H1 (cell line): ENCODE results near the gene BABAM2. TPM values are rescaled to one million over a fixed set of nuclear protein-coding genes. Genes with fewer than 3 reads are reported as not detected.

Experiments
- CTCF ChIA-PET: fragments of 300-600 bp; sonication (Branson Sonifier 250); formaldehyde crosslinking; loops from one replicate; lab custom pipeline; 2021; ENCODE audit not compliant: partially characterized antibody; lab: Charles Lee
- POLR2A ChIA-PET: fragments of 300-600 bp; sonication (Branson Sonifier 250); formaldehyde crosslinking; loops from one replicate; lab custom pipeline; 2021; ENCODE audit warnings: inconsistent platforms; ENCODE audit not compliant: partially characterized antibody; lab: Charles Lee
- DNase-seq, 2 experiments: peaks; one replicate each; pipeline versions ENCODE4 v3.0.0 to v3.0.0-alpha.2; 2010 to 2022; ENCODE audit warnings: low spot score in 2 of 2, low read depth in 1 of 2, mixed read lengths in 1 of 2
- FAIRE-seq: peaks from 2 replicates; lab custom pipeline; 2011; peaks lifted over from hg19 to GRCh38; lab: Jason Lieb, UNC
- H2AFZ ChIP-seq: 2 replicates; pipeline ENCODE4 v1.8.1; 2012; ENCODE audit warnings: low read length, inconsistent platforms
- H2AK5ac ChIP-seq: 2 replicates; pipeline ENCODE4 v1.6.1; 2013; ENCODE audit warnings: low read depth, low read length
- H2BK120ac ChIP-seq: replicated peaks from 2 replicates; pipeline ENCODE3; 2013; ENCODE audit warnings: low read depth, low read length, inconsistent platforms
- H2BK12ac ChIP-seq: 2 replicates; pipeline ENCODE4 v1.6.1; 2013; ENCODE audit warnings: low read depth, low read length
- H2BK15ac ChIP-seq: 2 replicates; pipeline ENCODE4 v1.6.1; 2013; ENCODE audit warnings: low read length
- H2BK20ac ChIP-seq: 2 replicates; pipeline ENCODE4 v1.6.1; 2013; ENCODE audit warnings: low read length
- H2BK5ac ChIP-seq: 2 replicates; pipeline ENCODE4 v1.6.1; 2013; ENCODE audit warnings: low read depth, low read length
- H3K14ac ChIP-seq: 2 replicates; pipeline ENCODE4 v1.6.1; 2013; ENCODE audit warnings: inconsistent platforms; ENCODE audit not compliant: insufficient read length
- H3K18ac ChIP-seq: 2 replicates; pipeline ENCODE4 v1.6.1; 2013; ENCODE audit warnings: low read length; ENCODE audit errors: extremely low read depth
- H3K23ac ChIP-seq: 2 replicates; pipeline ENCODE4 v1.6.1; 2013; ENCODE audit warnings: inconsistent platforms; ENCODE audit not compliant: insufficient read length
- H3K23me2 ChIP-seq: 2 replicates; pipeline ENCODE4 v1.6.1; 2013; ENCODE audit warnings: low read depth, low read length
- H3K27ac ChIP-seq: 2 replicates; pipeline ENCODE4 v1.6.1; 2011; ENCODE audit warnings: low read depth, low read length, inconsistent platforms
- H3K27me3 ChIP-seq, 4 experiments: replicated peaks in 1 of 4; 1 replicate in 1 of 4; 2 replicates in 3 of 4; pipeline versions ENCODE4 v1.6.1 to v1.8.1; 2011 to 2013; ENCODE audit warnings: low read length in 3 of 4, mild to moderate bottlenecking in 3 of 4, inconsistent platforms in 2 of 4, mixed read lengths in 2 of 4, moderate library complexity in 1 of 4; ENCODE audit not compliant: control insufficient read depth in 3 of 4, insufficient read depth in 3 of 4; ENCODE audit errors: extremely low read depth in 1 of 4
- H3K36me3 ChIP-seq, 4 experiments: 2 replicates each; pipeline versions ENCODE4 v1.6.1 to v1.8.1; 2011 to 2013; ENCODE audit warnings: mild to moderate bottlenecking in 4 of 4, low read length in 3 of 4, moderate library complexity in 2 of 4, control low read depth in 1 of 4, inconsistent platforms in 1 of 4; ENCODE audit not compliant: insufficient read depth in 4 of 4, control insufficient read depth in 2 of 4
- H3K4ac ChIP-seq: replicated peaks from 2 replicates; pipeline ENCODE3; 2013; ENCODE audit warnings: low read length, low read depth, mixed read lengths, inconsistent platforms; ENCODE audit not compliant: insufficient read length
- H3K4me1 ChIP-seq, 4 experiments: replicated peaks in 1 of 4; 1 replicate in 1 of 4; 2 replicates in 3 of 4; pipeline versions ENCODE4 v1.6.1 to v1.8.1; 2011 to 2013; ENCODE audit warnings: low read length in 3 of 4, inconsistent platforms in 2 of 4, mixed read lengths in 1 of 4; ENCODE audit not compliant: insufficient read depth in 4 of 4, control insufficient read depth in 3 of 4
- H3K4me2 ChIP-seq, 2 experiments: 2 replicates each; pipeline versions ENCODE4 v1.6.1 to v1.8.1; 2011 to 2013; ENCODE audit warnings: low read depth in 2 of 2, low read length in 2 of 2, control low read depth in 1 of 2, inconsistent platforms in 1 of 2, mild to moderate bottlenecking in 1 of 2; ENCODE audit not compliant: insufficient read depth in 1 of 2
- H3K4me3 ChIP-seq, 4 experiments: fragments of 200-600, 300-600 bp in 1 of 4; sonication (generic), shearing (Covaris generic), sonication (Bioruptor Twin) in 1 of 4; 2 replicates each; pipeline versions ENCODE4 v1.5.1 to v1.8.1; 2011 to 2016; ENCODE audit warnings: low read length in 4 of 4, low read depth in 3 of 4, control low read depth in 2 of 4, inconsistent platforms in 2 of 4, mild to moderate bottlenecking in 2 of 4, mixed read lengths in 1 of 4, moderate library complexity in 1 of 4; ENCODE audit not compliant: insufficient read depth in 2 of 4; ENCODE audit errors: extremely low read depth in 1 of 4
- H3K56ac ChIP-seq: replicated peaks from 2 replicates; pipeline ENCODE3; 2013; ENCODE audit warnings: low read depth, mild to moderate bottlenecking, mixed read lengths, low read length, inconsistent platforms; ENCODE audit not compliant: insufficient read length
- H3K79me1 ChIP-seq: 2 replicates; pipeline ENCODE4 v1.6.1; 2013; ENCODE audit warnings: low read depth, low read length, control low read depth
- H3K79me2 ChIP-seq, 2 experiments: 2 replicates each; pipeline versions ENCODE4 v1.6.1 to v1.8.1; 2012 to 2013; ENCODE audit warnings: low read length in 2 of 2, mild to moderate bottlenecking in 2 of 2, inconsistent platforms in 1 of 2; ENCODE audit not compliant: insufficient read depth in 2 of 2, control insufficient read depth in 1 of 2
- H3K9ac ChIP-seq, 4 experiments: replicated peaks in 1 of 4; 1 replicate in 1 of 4; 2 replicates in 3 of 4; pipeline versions ENCODE4 v1.6.1 to v1.8.1; 2011 to 2013; ENCODE audit warnings: low read depth in 3 of 4, low read length in 3 of 4, control low read depth in 2 of 4, mild to moderate bottlenecking in 2 of 4, moderate library complexity in 2 of 4, inconsistent platforms in 1 of 4; ENCODE audit errors: extremely low read depth in 1 of 4
- H3K9me3 ChIP-seq, 2 experiments: 2 replicates each; pipeline versions ENCODE4 v1.6.1 to v1.8.1; 2012 to 2013; ENCODE audit warnings: mild to moderate bottlenecking in 2 of 2, moderate library complexity in 2 of 2, control low read depth in 1 of 2, inconsistent platforms in 1 of 2, low read depth in 1 of 2, low read length in 1 of 2, mixed read lengths in 1 of 2; ENCODE audit not compliant: insufficient read depth in 2 of 2
- H4K20me1 ChIP-seq, 2 experiments: replicated peaks in 1 of 2; 2 replicates each; pipeline versions ENCODE3 to v1.8.1; 2011 to 2013; ENCODE audit warnings: inconsistent platforms in 2 of 2, low read length in 2 of 2, mild to moderate bottlenecking in 1 of 2; ENCODE audit not compliant: insufficient read depth in 2 of 2, control insufficient read depth in 1 of 2
- H4K5ac ChIP-seq: 2 replicates; pipeline ENCODE4 v1.6.1; 2013; ENCODE audit warnings: low read length, low read depth, mixed read lengths, inconsistent platforms; ENCODE audit not compliant: insufficient read length
- H4K8ac ChIP-seq: 2 replicates; pipeline ENCODE4 v1.8.0; 2013; ENCODE audit warnings: mild to moderate bottlenecking, moderate library complexity, low read length, inconsistent platforms; ENCODE audit not compliant: insufficient read depth; ENCODE audit errors: extremely low read depth
- H4K91ac ChIP-seq: replicated peaks from 2 replicates; pipeline ENCODE3; 2013; ENCODE audit warnings: low read length, mixed read lengths, inconsistent platforms; ENCODE audit not compliant: insufficient read length
- KDM4A ChIP-seq: IDR thresholded peaks from one replicate; pipeline ENCODE4 v1.7.1; 2012; ENCODE audit warnings: low read depth, mild to moderate bottlenecking, moderate library complexity, low read length, inconsistent platforms; ENCODE audit not compliant: severe bottlenecking
- WGBS, 2 experiments: shearing (Covaris generic) in 1 of 2; methylation state at CpG; one replicate each; pipeline versions ENCODE4 v1.1.6 to v1.1.7; 2013 to 2015; ENCODE audit warnings: low lambda C conversion rate in 2 of 2, mixed read lengths in 2 of 2, inconsistent platforms in 1 of 2, low coverage in 1 of 2, missing lambda C conversion rate in 1 of 2; ENCODE audit not compliant: insufficient replicate concordance in 2 of 2, insufficient coverage in 1 of 2, insufficient read length in 1 of 2; ENCODE audit errors: extremely low coverage in 1 of 2, missing lambda C conversion rate in 1 of 2; 5-methylcytosine and 5-hydroxymethylcytosine counted together
- polyA plus RNA-seq, 7 experiments: library from polyadenylated mRNA; depleted of rRNA in 3 of 7; stranded (reverse) in 5 of 7; unstranded in 2 of 7; fragments of >200 nt in 5 of 7; fragments of 200-250 nt in 2 of 7; gene quantifications; 1 replicate in 5 of 7; 2 replicates in 1 of 7; 4 replicates in 1 of 7; pipeline versions ENCODE4 v1.2.1 to v1.2.3, GENCODE V29; 2011 to 2013; ENCODE audit warnings: missing spikeins in 2 of 7, mixed read lengths in 2 of 7
- total RNA-seq: library from RNA; stranded (reverse); fragmentation: NEBNext Ultra II Directional; extraction: Animal tissue kit (Norgen Biotek cat#: 25700); gene quantifications from 2 replicates; pipeline ENCODE4 v1.2.1, GENCODE V29; 2021

BABAM2 gene
- total and polyA plus RNA-seq, 2 of the 8 experiments (the other 6 are each of a cell fraction or from before 2014, with no cell fraction given): 15.8 to 20.9 TPM

GRCh38 chr2:28233164-28233676 is 342.7 kb downstream of the BABAM2 start:
- H3K18ac ChIP-seq: no peak overlapping the region
- FAIRE-seq: no peak
- peaks cover 0 to 1% (median 0%) of the 10 kb centered on the region in 4 experiments; a peak in 1 of 7 replicates for H3K27me3 ChIP-seq
- H4K8ac ChIP-seq: no peak overlapping the region
- H3K27ac ChIP-seq: no peak overlapping the region
- H3K9ac ChIP-seq: no peak overlapping the region
- H3K4me3 ChIP-seq: no peak overlapping the region
- H3K23me2 ChIP-seq: no peaks in the 10 kb centered on the region
- no peaks in the 10 kb centered on the region for H3K79me1 ChIP-seq
- POLR2A ChIA-PET: no interaction called here
- no peak overlapping the region for H2BK15ac ChIP-seq
- H2BK5ac ChIP-seq: no peak overlapping the region
- no peak overlapping the region for H2BK120ac ChIP-seq
- H2AFZ ChIP-seq: no peak overlapping the region
- H3K4ac ChIP-seq: no peak overlapping the region
- no peak overlapping the region for H3K4me2 ChIP-seq
- H3K9me3 ChIP-seq: no peaks in the 10 kb centered on the region
- no peak overlapping the region for H2BK20ac ChIP-seq
- WGBS, 2 experiments: 93% methylated on average over 6 of the region's 6 CpGs; no CpG with 5 or more reads in 1 of the 2 experiments
- no peak for DNase-seq
- H3K79me2 ChIP-seq: no peaks in the 10 kb centered on the region
- no peak overlapping the region for H4K5ac ChIP-seq
- H3K56ac ChIP-seq: no peak overlapping the region
- H2AK5ac ChIP-seq: no peak overlapping the region
- peaks cover 0 to 2% of the 10 kb centered on the region in 2 experiments for H4K20me1 ChIP-seq
- H3K23ac ChIP-seq: no peak overlapping the region
- CTCF ChIA-PET: interaction anchor here (0.6 kb wide), 1 partner anchor 63 kb away, joined by 4 read pairs; no protein-coding TSS in a partner anchor
- H4K91ac ChIP-seq: no peak overlapping the region
- no peak overlapping the region for H2BK12ac ChIP-seq
- no peaks in the 10 kb centered on the region for H3K36me3 ChIP-seq
- H3K4me1 ChIP-seq: peaks cover 0 to 5% (median 0%) of the 10 kb centered on the region in 4 experiments; a peak in 1 of 7 replicates
- no peak overlapping the region for H3K14ac ChIP-seq
- no peak for TF ChIP-seq KDM4A
